HG02852 (cell line): ENCODE results near the gene P2RX2.

Source experiments
- ATAC-seq: cut with Tn5 transposase; IDR thresholded peaks from one replicate; pipeline ENCODE4 v1.9.1; 2021; ENCODE audit warnings: mild to moderate bottlenecking, moderate library complexity; ENCODE audit not compliant: unreplicated experiment

P2RX2 gene

DNA sequence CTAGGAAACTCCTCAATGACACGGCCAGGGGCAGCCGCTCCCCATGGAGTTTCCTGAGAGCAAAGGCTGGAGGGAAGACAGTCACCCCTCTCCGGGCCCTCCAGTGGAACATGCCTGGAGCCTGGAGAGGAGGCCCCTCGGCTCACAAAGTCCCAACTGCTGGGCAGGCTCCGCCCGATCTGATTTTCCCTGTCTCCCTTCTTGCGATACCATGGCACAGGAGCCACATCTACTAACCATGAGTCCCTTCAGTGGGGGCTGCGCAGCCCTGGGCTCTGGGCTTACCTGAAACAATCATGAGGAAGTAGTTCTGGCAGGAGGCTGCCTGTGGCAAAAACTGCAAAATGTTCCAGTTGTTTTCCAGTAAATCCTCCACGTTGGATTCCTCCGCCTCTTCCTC is 15.3 kb downstream of the P2RX2 start:
- no peak for ATAC-seq

DNA sequence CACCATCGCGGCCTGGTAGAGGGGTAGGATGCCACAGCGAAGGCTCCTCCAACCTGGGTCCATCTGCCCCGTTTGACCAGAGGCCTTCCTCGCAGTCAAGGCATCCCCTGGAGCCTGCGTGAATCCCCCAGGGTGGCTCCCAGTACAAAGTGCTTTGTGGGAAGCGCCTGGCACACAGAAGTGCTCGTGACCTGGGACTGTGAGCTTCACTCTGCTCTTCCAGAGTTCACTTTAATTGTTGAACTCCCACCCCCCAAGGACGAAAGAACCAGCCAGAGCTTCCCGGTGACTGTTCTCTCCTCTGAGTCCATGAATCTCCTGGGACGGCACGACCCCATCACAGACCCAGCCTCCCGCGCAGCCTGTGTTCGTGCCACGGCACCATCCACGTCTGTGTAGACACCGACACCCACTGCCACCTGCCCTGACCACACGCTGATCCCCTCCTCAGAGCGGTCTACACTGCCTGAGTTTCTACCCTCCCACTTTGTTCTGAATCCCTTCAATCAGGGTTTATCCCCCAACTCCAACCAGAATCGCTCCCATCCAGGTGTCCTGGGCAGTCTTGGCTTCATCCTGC is 15.9 kb downstream of the P2RX2 start:
- no peak for ATAC-seq

DNA sequence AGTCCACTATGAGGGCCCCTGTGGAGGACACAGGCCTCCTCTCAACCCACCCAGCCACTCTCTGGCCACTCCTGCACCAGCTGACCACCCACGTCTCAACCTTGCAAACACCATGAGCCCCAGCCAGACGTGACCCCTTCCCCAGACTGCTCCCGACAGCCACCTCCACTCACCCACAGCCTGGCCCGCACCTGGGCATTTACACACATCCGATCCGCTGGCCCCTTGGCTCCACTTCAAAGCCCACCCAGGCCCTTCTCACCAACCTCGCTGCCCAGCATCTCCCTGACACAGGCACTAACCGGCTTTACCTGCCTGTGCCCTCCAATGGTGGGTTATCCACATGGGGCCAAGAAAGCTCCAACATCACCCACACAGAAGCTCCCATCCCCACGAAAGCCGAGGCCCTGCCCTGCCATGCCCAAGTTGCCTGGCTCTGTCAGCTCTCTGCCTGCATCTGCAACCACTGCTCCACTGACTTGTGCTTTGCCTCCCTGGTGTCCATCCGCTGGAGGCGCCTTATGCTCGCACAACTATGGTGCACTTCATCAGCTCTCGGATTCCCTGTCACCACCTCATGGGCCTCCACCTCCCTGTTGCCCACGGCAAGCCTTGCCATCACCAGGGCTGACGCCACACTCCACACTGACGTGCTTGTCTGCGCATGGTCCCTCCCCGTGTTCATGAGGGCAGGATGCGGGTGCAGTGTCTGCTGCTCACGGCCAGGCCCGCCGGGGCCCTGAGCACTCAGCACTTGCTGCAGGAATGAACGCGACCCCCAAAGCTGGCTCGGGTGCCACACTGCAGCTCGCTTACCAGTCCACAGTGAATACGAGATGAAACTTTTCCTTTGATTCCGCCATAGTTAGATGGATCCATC is 16.7 kb downstream of the P2RX2 start:
- ATAC-seq, result no peak

DNA sequence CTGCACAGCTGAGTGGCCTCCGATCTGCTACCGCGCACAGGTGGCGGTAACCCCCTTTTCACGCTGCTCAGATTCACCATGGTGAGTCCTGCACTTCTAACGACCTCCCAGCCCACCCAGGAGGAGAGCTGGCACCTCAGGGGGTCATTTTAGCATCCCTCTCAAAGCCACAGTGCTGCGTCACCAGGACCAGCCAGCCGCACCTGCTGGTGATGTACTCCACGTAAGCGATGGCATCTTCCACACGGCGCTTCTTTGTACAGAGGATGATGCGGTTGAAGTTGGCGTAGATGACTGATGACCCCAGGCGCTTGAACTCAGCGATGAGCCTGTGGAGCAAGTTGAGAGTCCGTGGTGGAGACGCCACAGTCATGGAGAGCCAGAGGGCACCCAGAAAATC is 19.2 kb downstream of the P2RX2 start:
- ATAC-seq, result no peak

DNA sequence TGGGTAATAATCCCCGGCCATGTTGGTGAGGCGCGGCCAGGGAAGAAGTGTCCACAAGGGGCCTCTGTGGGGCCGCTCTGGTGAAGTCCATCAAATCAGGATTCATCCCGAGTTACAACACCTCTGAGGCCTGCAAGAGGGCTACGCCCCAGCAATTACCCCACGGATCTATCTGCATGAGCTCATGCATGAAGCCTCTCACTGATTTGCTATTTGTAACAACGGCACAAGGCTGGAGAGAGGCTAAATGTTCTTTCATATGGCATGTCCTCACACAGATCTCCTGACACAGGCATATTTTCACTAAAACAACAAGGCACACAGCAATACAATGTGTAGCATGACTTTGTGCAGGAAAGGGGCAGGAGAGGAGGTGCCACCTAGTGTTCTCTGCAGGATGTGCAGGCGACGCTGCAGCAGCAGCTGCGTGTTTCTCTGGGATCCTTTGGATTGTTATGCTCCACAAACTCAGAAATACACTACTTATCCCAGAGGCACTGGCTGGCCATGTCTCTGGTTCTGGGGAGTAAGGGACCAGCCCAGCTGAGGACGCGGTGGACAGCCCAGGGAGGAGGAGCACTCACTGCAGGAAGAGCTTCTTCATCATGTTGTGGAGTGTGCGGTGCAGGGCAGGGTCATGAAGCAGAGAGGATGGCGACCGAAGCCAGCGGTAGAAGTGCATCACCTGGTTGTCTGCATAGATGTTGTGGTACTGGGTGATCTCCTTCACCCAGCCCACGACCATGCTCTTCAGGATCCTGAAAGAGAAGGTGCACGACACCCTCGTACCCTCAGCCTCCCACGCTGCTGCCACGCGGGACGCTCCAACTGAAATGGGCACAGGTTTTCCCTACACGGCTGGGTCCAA is 20.2 kb downstream of the P2RX2 start:
- ATAC-seq, result no peak

DNA sequence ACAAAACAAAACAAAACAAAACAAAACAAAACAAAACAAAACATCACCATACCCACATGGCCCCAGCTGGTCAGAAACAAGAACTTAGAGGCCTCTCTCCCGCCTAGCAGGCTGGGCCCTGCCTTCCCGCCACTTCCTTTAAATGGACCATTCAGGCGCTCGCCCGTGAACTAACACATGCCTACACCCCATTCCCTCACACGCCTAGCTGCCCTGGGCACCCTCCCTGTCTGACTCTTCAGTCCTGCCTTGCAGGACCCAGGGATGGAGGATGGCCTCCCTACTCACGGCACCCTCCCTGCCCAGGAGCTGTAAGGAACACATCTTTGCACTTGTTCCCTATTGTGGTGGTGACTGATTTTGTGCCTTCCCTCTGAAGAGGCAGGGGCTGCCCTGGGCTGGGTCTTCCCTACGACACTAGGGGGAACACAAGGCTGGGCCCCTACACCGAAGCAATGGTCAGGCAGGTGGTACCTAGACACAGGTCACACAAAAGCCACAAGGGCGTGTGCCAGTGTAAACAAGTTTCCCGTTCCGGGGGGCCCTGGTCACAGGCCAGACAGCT is 21.5 kb downstream of the P2RX2 start:
- ATAC-seq, result no peak

DNA sequence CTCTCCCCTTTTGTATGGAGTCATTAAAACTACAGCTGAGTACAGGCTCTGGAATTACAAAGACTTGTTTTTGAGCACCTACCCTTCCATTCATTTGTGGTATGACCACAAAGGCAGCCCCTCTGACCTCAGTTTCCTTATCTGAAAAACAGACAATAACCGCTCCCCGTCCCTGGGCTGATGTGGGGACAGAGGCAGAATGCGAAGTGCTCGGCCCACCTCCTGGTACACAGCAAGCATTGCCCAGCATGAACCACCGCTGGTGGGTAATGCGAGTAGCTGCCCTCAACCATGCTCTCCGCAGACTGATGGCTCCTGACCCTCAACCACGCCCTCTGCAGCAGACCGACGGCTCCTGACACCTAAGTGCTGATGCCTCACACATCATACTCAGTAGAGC is 22.4 kb downstream of the P2RX2 start:
- ATAC-seq, result no peak

DNA sequence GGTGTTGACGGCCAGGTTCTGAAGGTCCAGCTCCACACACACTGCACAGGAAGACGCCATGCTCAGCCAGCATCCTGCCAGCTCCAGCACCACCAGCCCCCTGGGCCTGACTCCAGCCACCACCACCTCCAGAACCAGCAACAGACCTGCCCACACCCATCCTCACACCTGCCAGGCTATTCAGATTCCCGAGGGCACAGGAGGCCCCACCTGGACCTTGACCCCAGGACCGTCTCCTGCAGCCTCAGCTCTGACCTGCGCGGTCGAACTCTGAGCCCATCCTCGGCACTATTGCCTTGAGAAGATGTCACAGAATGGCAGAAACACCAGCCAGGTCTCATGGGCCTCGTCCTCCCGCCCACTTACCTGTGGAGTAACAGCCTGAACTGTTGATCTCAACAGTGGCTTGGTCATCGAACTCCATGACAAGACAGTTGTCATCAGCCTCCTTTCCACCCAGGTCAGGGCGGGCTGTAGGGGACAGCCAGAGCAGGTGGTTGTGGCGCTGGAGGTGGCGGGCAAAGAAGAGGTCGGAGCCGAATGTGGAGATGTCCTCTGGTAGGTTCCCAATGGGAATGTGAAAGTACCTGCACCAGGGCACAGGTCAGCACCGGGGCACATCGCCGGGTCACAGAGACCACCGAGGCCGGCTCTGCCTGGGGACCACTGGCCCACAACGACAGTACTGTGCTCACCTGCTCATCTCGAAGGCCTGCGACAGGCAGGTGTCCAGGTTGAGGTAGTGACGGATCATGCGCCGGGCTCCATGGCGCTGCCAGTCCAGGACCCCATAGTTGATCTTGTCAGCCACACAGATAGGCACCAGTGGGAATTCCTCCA is 23.5 kb downstream of the P2RX2 start:
- ATAC-seq, result no peak

DNA sequence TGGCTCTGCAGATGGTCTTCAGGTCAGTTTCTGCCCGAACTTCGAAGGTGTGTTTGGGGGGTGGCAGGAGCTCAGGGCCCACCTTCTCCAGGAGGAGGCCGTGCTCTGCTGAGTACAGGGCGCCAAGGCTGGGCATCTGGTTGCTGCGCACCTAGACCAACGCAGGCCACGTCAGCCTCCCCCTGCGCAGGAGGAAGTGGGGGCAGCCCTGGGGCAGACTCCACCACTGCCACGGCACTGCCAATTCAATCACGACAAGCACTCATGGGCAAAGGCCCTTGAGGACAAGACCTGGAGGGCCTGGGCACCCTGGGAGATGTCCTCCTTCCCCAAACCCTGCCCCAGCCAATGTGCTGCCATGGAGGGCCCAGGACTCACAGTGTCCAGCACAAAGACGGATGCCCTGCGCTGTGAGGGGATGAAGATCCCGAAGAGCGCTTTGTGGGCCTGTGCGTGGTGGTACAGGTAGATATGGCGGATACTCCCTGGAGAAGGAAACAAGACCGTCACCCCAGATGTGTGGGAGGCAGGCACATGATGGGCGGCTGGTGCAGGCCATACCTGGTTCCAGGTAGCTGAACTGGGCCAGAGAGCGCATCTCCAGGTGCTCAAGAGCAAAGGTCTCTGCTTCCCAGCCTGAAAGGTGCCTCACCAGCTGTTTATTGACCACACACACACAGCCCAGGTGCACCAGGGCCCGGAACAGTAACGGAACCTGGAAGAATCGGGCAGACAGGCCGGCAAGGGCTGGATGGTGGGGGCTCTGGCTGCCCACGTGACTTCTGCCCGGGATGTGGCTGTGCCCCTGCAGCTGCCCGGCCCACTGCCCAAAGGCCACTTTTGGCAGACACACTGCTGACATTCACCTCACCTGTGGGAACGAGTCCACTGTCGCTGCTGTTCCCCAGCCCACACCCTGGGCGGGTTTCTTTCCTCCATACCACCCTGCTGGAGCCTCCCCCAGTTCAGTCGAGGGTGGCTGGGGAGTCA is 24.6 kb downstream of the P2RX2 start:
- ATAC-seq, result no peak

DNA sequence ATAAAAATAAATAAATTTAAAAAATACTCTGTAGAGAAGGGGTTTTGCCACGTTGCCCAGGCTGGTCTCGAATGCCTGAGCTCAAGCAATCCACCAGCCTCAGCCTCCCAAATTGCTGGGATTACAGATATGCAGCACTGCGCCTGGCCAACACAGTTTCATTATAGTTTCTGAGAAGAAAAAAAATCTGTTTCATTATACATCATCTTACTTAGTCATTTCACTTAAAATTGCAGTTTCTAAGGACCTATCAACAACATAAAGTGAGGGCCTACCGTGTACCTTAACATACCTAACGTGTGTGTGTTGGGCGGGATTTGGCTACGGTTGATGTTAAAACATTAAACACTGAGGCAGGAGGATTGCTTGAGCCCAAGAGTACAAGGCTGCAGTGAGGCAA is 28.3 kb downstream of the P2RX2 start:
- ATAC-seq, result no peak

DNA sequence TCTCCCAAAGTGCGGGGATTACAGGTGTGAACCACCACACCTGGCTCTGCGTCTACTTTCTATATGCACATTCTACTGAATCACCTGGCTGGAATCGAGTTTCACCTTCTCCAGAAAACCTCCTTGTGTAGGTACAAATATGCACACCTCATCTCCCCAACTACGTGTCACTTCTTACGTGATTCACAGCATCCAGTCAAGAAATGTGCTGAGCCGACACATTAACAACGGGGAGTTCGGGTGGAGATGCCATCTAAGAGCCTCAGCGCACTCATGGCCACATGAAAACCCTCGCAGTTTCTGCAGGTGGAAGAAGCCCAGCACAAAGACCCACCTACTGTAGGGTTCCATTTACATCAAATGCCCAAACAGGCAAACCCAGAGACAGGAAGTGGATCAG is 29.3 kb downstream of the P2RX2 start:
- ATAC-seq, result no peak

DNA sequence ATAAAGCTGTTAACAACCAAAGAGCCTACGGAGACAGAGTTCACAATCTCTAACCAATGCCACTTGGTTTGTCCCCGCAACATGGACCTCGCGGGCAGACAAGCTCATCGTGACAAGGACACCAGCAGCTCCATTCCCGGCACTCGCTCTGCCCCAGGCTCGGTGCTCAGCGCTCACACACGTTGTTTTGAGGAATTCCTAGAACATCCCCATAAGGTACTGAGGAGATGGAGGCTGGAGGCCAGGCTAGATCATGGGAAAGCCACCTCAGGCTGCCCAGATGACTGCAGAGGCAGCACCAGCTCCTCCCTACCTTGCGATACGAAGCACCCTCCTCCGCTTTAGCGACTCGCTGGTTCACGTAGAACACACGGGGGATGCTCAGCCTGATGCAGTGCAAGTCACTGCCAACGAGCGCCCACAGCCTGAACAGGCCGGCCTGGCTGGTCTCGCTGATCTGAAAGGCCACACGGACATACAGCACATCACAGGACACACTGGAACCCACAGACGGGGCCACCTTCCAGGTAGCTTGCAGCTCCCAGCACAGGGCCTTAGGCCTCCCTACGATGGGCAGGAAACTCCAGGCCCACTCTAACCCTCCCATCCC is 30.1 kb downstream of the P2RX2 start:
- ATAC-seq, result no peak

DNA sequence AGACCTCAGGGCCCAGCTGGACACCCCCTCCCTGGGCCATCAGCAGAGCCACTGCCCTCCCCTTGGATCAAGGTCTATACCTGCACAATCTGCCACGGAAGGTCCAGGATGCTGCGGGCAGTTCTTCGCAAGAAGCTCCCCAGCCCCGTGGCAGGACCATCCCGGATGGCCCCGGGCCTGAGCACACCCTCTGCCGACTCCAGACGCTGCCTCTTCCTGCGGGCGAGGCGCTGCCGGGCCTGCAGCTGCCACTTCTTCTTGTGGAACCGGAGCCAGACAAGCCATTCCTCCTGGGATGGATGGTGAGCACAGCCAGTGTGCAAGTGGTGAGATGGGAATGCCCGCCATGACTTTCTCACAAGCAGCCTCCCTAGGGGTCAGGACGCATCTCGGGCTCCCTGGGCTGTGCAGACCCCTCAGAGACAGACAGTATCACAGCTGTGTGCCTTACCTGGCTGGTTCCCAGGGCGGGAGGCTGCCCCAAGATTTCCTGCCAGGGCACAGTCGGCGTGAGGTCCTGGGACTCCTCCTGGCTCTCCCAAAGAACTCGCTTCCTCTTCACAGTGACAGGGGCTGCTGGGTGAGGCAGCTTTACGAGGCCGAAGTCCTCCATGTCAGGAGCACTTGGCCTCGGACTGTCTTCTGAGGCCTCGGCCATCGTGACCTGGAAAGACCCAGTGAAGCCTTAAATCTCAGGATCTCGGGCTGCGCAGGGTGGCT is 30.8 kb downstream of the P2RX2 start:
- ATAC-seq, result no peak

DNA sequence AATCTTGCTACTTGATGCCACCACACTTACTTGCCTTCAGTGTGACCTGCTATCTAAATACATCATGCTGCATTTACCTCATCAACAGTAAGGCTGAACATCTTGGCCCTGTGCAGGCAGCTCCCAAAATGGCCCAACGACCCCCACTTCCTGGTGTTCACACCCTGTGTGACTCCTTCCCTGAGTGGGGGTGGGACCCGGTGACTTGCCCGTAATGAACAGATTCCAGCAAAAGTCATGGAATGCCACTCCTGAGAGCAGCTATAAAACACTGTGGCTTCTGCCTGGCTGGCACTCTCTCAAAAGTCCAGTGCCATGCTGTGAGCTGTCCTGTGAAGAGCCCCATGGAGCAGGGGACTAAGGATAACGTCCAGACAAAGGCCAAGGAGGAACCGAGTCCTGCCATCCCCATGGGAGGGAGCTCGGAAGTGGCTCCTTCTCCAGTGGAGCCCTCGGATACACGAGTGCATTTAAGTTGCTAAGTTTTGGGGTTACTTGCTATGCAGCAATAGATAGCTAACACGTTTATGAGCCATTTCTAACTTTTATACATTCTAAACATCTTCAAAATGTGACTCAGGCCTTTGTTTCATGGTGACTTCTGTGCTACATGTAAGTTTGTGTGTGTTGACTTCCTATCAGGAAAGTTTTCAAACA is 33.0 kb downstream of the P2RX2 start:
- no peak for ATAC-seq

DNA sequence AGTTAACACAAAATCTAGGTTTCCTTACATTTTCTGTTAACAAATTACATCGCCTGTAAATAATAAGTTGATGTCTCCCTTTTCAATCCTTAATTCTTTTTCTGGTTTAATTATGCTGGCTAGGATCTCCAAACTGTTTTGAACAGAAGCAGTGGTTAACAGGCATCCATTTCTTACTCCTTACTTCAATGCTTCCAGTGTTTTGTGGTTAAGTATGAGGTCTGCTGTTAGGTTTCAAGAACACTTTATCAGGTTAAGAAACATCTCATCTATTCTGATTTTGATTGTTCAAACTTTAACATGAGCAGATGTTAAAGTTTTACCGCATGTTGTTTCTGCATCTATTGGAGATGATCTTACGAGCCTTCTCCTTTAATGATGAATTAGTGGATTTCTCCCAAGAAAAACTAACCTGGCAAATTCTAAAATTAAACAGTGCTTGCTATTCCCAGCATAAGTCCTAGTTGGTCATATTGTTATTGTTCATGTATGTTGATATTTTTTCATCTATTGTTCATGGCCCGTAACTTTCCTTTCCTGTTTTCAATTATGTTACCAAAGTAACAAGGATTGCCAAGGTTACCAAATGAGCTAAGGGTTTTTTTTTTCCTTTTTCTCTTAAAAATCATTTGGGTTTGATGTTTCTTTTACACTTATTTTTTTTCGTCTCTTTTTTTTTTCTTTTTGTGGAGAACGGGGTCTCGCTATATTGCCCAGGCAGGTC is 35.2 kb downstream of the P2RX2 start:
- ATAC-seq, result no peak

DNA sequence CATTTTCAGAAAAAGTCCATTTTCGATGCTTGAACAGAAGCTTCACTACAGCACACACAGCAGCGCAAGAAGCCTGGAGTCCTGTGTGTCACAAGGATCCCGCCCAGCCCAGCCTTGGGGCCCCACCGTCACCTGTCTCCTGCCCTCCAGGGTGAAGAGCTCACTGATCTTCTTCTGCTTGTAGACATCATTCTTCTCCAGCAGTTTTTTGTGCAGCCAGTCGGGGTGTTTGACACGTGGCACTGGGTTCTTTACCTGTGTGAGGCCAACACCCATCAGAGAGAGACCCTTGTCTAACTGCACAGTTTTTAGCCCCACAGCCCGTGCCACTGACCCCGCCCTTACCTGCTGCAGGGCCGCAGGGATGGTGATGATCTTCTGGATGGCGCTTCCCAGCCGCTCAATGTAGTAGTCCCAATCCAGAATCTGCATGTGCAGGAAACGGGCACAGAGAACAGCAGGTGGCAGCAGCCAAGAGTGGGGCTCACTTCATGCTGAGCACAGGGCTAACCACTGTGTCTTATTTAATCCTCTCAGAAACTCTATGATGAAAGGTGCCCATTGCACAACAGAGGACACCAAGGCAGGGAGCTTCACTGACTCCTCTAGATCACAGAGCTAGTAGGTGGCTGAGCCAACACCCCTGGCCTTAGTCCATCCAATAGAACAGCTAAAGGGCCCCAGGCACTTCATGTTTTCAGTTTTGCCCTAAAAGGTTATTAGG is 38.6 kb downstream of the P2RX2 start:
- no peak for ATAC-seq
